ENCODE measurements around the gene IFT25.
"Not testable (repeated sequence)": the region's sequence is repeated elsewhere in the genome, so short reads cannot be mapped to it uniquely, and the experiment has no call there.

The IFT25 gene

DNA sequence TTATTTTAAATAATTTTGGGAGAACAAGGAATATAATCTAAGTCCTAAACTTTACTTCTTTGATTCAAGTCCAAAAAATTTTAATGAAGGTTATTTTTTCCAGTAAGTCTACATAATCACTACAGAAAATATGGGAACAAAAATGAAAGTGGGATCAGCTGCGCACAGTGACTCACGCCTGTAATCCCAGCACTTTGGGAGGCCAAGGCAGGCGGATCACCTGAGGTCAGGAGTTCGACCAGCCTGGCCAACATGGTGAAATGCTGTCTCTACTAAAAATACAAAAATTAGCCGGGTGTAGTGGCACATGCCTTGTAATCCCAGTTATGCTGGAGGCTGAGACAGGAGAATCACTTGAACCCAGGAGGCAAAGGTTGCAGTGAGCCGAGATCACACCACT, 61.9 kb downstream of the IFT25 start:
- DNase-seq, result not testable (repeated sequence)

DNA sequence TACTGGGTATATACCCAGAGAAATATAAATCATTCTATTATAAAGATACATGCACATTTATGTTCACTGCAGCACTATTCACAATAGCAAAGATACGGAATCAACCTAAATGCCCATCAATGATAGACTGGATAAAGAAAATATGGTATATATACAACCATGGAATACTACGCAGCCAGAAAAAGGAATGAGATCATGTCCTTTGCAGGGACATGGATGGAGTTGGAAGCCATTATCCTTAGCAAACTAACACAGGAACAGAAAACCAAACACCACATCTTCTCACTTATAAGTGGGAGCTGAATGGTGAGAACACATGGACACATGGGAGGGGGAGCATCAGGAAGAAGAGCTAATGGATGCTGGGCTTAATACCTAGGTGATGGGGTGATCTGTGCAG, 63.6 kb downstream of the IFT25 start:
- DNase-seq, result not testable (repeated sequence)

DNA sequence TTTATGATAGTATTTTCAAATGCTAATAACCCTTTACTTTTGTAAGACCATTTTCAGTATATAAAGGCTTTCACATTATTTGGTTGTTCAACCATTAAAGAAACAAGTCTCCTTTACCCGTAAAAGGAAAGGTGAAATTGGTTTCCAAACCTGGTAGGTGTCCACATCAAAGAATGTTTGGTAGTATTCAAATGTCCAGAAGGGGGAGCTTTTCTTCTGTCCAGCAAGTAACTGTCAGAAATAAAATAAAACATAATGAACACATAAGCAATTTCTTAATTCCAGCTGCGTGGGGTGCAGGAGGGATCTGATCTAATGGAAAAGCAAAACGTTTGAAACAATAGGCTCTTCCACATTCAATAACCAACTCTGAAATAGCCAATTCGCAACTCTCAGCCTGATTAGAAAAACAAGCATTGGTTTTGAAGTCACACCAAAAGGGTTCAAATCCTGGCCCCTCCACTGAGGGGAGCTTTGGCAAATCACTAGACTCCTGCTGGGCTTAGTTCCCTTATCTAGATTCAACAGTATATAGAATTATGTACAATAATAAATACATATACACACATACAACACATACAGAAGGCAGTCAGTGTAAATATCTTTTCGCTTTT, 66.9 kb downstream of the IFT25 start:
- peak; percentile 48 to 70 for DNase-seq

DNA sequence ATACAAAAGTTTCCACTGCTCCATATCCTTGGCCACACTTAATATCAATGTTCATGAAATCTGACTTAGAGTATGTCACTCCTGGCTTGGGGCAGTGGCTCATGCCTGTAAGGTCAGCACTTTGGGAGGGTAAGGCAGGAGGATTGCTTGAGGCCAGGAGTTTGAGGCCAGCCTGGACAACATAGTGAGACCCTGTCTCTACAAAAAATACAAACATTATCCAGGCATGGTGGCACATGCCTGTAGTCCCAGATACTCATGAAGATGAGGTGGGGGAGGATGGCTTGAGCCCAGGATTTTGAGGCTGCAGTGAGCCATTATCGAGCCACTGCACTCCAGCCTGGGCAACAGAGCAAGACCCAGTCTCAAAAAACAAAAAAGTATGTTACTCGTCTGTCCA, 70.3 kb downstream of the IFT25 start:
- DNase-seq, result not testable (repeated sequence)

DNA sequence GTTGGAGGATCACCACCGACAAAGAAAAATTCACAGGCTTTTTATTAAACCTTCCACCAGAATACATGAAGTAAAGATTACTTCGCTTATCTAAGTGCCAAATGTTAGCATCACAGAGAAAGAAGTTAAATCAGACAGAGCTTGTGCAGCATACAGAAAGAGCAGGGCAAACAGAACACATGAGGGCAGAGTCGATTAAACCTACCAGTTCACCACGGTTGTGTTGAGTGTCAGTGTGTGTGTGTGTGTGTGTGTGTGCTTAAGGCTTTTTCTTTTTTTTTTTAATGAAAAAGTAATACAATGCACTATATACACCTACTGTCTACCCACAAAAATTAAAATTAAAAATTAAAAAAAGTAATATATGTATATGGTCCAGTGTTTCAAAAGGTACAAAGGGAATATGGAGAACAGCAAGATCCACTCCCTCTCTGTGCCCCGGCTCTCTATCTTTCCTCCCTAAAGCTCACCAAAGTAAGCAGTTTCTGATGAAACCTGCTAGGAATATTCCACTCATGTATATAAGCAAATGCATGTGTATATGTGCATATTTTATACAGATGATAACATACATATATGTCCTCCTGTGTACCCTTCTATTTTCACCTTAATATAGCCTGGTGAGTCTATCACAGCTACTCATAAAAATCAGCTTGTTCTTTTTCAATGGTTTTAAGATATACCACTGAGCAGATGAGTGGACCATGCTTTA, 73.6 kb downstream of the IFT25 start:
- no peak for DNase-seq
